ENCODE data around the gene TMEM184B. TPM values are rescaled to one million over a fixed set of nuclear protein-coding genes. Genes with fewer than 3 reads are reported as not detected.
A peak's percentile ranks its signal among the peaks of the same experiment; 100 is the strongest.

TMEM184B gene
- total RNA-seq, 1 donor from 2014 or later, result 39.1 TPM

- Mint-ChIP-seq H3K27ac (no peak overlapping the region), H3K27me3 (ENCODE audit: insufficient read depth) (no peaks in the 10 kb centered on the region), H3K4me3 (no peak overlapping the region), H3K4me1 (ENCODE audit: low read depth) (peaks cover 7% of the 10 kb centered on the region), H3K9me3 (no peaks in the 10 kb centered on the region), H3K36me3 (ENCODE audit: low read depth) (peaks cover 16% of the 10 kb centered on the region)
- DNase-seq (ENCODE audit: low spot score), result no peak
- intact Hi-C loops (cut with micrococcal nuclease), result no loop called here
Observed at GRCh38 chr22:38230916-38231315, 41.9 kb downstream of the TMEM184B start.

DNA sequence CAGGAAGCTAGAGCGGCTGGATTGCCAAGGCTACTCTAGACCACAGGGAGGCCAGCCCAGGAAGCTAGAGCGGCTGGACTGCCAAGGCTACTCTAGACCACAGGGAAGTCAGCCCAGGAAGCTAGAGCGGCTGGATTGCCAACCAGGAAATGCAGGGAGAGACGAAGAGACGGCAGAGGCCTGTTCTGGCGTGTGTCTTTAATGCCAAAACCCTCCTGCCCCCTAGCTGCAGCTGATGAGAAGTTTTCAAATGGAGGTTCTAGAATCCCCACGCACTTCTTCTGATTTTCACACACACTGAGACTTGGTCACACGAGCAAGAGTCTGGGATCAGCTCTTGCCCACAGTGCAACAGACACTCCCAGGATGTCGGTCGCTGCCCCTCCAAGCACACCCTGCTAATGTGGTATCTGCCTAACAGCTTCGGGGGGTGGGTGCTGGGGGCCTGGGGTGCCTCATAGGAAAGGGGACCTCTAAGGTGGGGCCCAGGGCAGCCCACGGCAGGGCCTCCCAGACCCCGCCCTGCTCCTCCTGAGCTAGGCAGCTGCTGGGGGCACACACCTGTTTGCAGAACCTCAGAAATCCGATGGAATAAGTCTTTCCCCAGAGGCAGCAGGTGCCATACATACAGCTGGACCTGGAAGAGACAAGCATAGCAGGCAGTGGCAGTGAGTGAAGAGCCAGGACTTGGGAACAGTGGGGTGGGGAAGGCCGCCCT is 42.5 kb downstream of the TMEM184B start:
- no peak overlapping the region for H3K4me3 Mint-ChIP-seq
- no peak for DNase-seq (ENCODE audit: low spot score)
- intact Hi-C loops (cut with micrococcal nuclease), result no loop called here
- peaks cover 14% of the 10 kb centered on the region for H3K36me3 Mint-ChIP-seq (ENCODE audit: low read depth)
- peaks cover 7% of the 10 kb centered on the region for H3K4me1 Mint-ChIP-seq (ENCODE audit: low read depth)
- H3K27me3 Mint-ChIP-seq (ENCODE audit: insufficient read depth), result no peaks in the 10 kb centered on the region
- H3K9me3 Mint-ChIP-seq, result no peaks in the 10 kb centered on the region
- H3K27ac Mint-ChIP-seq, result no peak overlapping the region

GRCh38 chr22:38228873-38229740 is 43.7 kb downstream of the TMEM184B start:
- Mint-ChIP-seq H3K4me3 (no peak overlapping the region), H3K27me3 (ENCODE audit: insufficient read depth) (no peaks in the 10 kb centered on the region), H3K27ac (no peak overlapping the region), H3K4me1 (ENCODE audit: low read depth) (peaks cover 7% of the 10 kb centered on the region), H3K9me3 (no peaks in the 10 kb centered on the region), H3K36me3 (ENCODE audit: low read depth) (peaks cover 14% of the 10 kb centered on the region)
- no peak for DNase-seq (ENCODE audit: low spot score)
- intact Hi-C loops (cut with micrococcal nuclease), result no loop called here

GRCh38 chr22:38228326-38228872 is 44.4 kb downstream of the TMEM184B start:
- Mint-ChIP-seq H3K36me3 (ENCODE audit: low read depth) (peaks cover 14% of the 10 kb centered on the region), H3K4me1 (ENCODE audit: low read depth) (peaks cover 7% of the 10 kb centered on the region), H3K4me3 (no peak overlapping the region), H3K27ac (no peak overlapping the region), H3K9me3 (no peaks in the 10 kb centered on the region), H3K27me3 (ENCODE audit: insufficient read depth) (no peaks in the 10 kb centered on the region)
- intact Hi-C loops (cut with micrococcal nuclease), result no loop called here
- no peak for DNase-seq (ENCODE audit: low spot score)

GRCh38 chr22:38226853-38227649 is 45.8 kb downstream of the TMEM184B start:
- H3K4me1 Mint-ChIP-seq (ENCODE audit: low read depth), result peaks cover 7% of the 10 kb centered on the region
- intact Hi-C loops (cut with micrococcal nuclease), result no loop called here
- H3K27me3 Mint-ChIP-seq (ENCODE audit: insufficient read depth), result no peaks in the 10 kb centered on the region
- peak overlapping the region; percentile 58 for H3K27ac Mint-ChIP-seq
- H3K4me3 Mint-ChIP-seq, result no peak overlapping the region
- no peak for DNase-seq (ENCODE audit: low spot score)
- no peaks in the 10 kb centered on the region for H3K9me3 Mint-ChIP-seq
- H3K36me3 Mint-ChIP-seq (ENCODE audit: low read depth), result peaks cover 14% of the 10 kb centered on the region

- Mint-ChIP-seq H3K27me3 (ENCODE audit: insufficient read depth) (no peaks in the 10 kb centered on the region), H3K27ac (no peak overlapping the region), H3K9me3 (no peaks in the 10 kb centered on the region), H3K36me3 (ENCODE audit: low read depth) (peaks cover 4% of the 10 kb centered on the region), H3K4me1 (ENCODE audit: low read depth) (peaks cover 10% of the 10 kb centered on the region), H3K4me3 (no peak overlapping the region)
- no peak for DNase-seq (ENCODE audit: low spot score)
- intact Hi-C loops (cut with micrococcal nuclease), result no loop called here
Observed at GRCh38 chr22:38223289-38223960, 49.4 kb downstream of the TMEM184B start.

- Mint-ChIP-seq H3K36me3 (ENCODE audit: low read depth) (peaks cover 4% of the 10 kb centered on the region), H3K4me3 (no peak overlapping the region), H3K27ac (no peak overlapping the region), H3K9me3 (no peaks in the 10 kb centered on the region), H3K27me3 (ENCODE audit: insufficient read depth) (no peaks in the 10 kb centered on the region), H3K4me1 (ENCODE audit: low read depth) (peaks cover 15% of the 10 kb centered on the region)
- intact Hi-C loops (cut with micrococcal nuclease), result no loop called here
- DNase-seq (ENCODE audit: low spot score), result no peak
Observed at GRCh38 chr22:38222797-38223119, 50.1 kb downstream of the TMEM184B start.

DNA sequence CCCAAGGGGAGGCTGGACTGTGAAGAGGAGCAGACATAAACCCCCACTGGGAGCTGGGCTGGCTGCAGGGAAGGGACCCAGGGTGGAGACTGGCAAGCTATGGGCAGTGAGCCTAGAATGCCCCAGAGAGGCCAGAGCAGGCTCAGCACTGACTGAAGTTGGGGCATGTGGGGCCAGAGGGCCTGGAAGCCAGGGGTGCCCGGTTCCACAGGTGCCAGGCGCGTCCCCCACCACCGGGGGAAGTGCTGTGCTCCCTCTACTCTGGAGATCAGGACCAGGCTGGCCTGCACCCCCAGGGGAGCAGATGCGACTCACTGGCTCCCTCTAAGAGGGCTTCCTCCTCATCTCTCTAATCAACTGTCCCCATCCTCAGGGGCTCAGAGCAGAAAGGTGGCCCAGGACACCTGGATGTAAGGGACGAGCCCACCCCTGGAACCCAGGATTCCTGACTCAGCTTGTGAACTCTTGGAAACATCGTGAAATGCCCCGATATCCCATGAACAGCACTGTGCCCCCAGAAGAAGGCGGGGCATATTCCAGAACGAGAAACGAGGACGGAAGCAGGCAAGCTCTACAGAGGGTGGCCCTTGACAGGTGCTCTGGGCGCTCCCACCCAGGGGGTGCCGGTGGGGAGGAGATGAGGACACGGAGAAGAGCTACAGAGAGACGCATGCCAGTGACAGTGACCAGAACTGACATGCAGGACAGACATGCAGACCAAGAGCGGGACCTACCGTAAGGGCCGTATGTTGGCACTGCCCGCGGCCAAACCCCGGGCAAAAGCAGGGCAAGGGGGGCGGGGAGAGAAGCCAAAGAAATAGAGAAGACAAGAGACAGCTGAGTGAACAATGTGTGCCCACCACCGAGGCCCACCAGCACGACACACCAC is 50.7 kb downstream of the TMEM184B start:
- no peak overlapping the region for H3K27ac Mint-ChIP-seq
- peaks cover 15% of the 10 kb centered on the region for H3K4me1 Mint-ChIP-seq (ENCODE audit: low read depth)
- intact Hi-C loops (cut with micrococcal nuclease), result no loop called here
- no peak for DNase-seq (ENCODE audit: low spot score)
- H3K9me3 Mint-ChIP-seq, result no peaks in the 10 kb centered on the region
- H3K27me3 Mint-ChIP-seq (ENCODE audit: insufficient read depth), result no peaks in the 10 kb centered on the region
- H3K36me3 Mint-ChIP-seq (ENCODE audit: low read depth), result peaks cover 4% of the 10 kb centered on the region
- H3K4me3 Mint-ChIP-seq, result no peak overlapping the region

DNA sequence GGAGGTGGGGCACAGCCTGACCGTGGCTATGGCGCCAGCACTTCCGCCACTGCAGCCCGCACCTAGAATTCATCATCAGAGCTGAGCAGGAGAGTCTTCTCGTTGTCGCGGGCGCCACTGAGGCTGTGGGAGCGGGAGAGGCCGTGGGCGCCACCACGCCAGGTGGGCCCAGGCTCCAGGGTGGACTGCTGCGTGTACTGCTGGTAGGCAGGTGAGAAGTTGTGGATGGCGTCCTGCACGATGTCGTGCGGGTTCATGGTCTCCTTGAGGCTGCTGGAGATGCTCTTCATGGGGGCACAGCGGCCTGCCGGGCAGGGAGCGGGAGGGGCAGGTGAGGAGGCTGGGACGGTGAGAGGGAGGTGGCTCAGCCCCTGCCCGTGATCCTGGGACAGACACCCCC is 51.4 kb downstream of the TMEM184B start:
- Mint-ChIP-seq H3K36me3 (ENCODE audit: low read depth) (peaks cover 4% of the 10 kb centered on the region), H3K9me3 (no peaks in the 10 kb centered on the region), H3K27ac (no peak overlapping the region), H3K4me3 (no peak overlapping the region), H3K27me3 (ENCODE audit: insufficient read depth) (no peaks in the 10 kb centered on the region), H3K4me1 (ENCODE audit: low read depth) (peaks cover 15% of the 10 kb centered on the region)
- no peak for DNase-seq (ENCODE audit: low spot score)
- intact Hi-C loops (cut with micrococcal nuclease), result no loop called here

GRCh38 chr22:38220653-38221386 is 52.0 kb downstream of the TMEM184B start:
- Mint-ChIP-seq H3K27me3 (ENCODE audit: insufficient read depth) (no peaks in the 10 kb centered on the region), H3K27ac (no peak overlapping the region)
- intact Hi-C loops (cut with micrococcal nuclease), result no loop called here

GRCh38 chr22:38220163-38220562 is 52.6 kb downstream of the TMEM184B start:
- H3K27me3 Mint-ChIP-seq (ENCODE audit: insufficient read depth), result no peaks in the 10 kb centered on the region
- no peaks in the 10 kb centered on the region for H3K9me3 Mint-ChIP-seq
- DNase-seq (ENCODE audit: low spot score), result no peak
- H3K36me3 Mint-ChIP-seq (ENCODE audit: low read depth), result peaks cover 4% of the 10 kb centered on the region
- H3K27ac Mint-ChIP-seq, result no peak overlapping the region
- no peak overlapping the region for H3K4me3 Mint-ChIP-seq
- peaks cover 15% of the 10 kb centered on the region for H3K4me1 Mint-ChIP-seq (ENCODE audit: low read depth)
- intact Hi-C loops (cut with micrococcal nuclease), result no loop called here

More at GRCh38 chr22:38220653-38221386, 52.0 kb downstream of the TMEM184B start:
- H3K36me3 Mint-ChIP-seq (ENCODE audit: low read depth), result peaks cover 4% of the 10 kb centered on the region
- no peak for DNase-seq (ENCODE audit: low spot score)
- H3K4me1 Mint-ChIP-seq (ENCODE audit: low read depth), result peaks cover 15% of the 10 kb centered on the region
- H3K4me3 Mint-ChIP-seq, result no peak overlapping the region
- H3K9me3 Mint-ChIP-seq, result no peaks in the 10 kb centered on the region
